ENCODE results near the gene CPPED1. TPM values are rescaled to one million over a fixed set of nuclear protein-coding genes. Genes with fewer than 3 reads are reported as not detected.

The CPPED1 gene
- total and polyA plus RNA-seq, 10 of the 15 experiments (the other 5 are each of a cell fraction or from before 2014, with no cell fraction given): 7.1 to 39.0 (median 16.0) TPM

DNA sequence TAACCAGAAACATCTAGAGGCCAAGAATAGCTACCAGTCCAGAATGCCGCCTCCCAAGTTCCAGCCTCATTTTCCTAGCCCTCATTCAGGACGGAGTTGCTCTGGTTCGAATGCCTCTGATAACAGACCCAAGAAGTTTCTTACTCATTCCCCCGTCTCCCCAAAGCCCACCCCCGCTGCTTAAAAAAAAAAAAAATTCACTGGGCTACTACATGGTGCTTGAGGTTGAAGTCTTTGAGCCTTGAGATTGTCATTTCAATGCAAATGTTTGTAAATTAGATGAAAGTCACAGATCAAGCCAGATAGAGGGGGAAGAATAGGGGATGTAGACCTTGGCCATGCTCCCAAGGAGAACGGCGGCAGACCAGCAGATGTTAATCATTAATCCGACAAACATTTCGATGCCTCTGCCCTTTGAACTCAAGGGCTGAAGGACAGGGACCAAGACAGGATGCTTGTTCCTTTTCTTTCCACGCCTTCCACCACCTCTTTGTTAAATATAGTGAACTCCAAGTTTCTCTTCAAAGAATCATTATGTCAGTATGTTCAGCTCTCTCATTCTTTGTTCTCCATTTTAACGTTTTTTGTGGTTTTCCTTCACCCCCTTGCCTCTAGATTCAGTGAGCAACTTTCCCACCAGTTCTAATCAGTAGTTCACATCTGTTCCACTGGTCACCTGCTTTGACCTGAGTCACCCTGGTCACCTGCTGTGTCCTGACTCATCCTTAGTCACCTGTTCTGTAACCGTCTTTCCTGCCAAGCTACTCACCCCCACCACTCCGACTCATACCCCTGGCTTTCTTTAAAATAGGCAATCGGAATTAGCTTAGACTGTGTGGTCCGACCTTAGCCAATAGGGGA lies 190.3 kb downstream of the CPPED1 start (continued):
- TF ChIP-seq CUX1 (IDR thresholded peaks at IDR 0.05; ENCODE audit: insufficient replicate concordance, low read depth, low read length): no peak
- TF ChIP-seq MEF2A (IDR thresholded peaks at IDR 0.05; ENCODE audit: insufficient read depth, low read depth, low read length): 0 out of 2 replicates have a peak, but pooled peaks have one; percentile 23
- no peak for TF ChIP-seq KAT2A (conservative IDR thresholded peaks at IDR 0.05; ENCODE audit: control insufficient read depth, low read depth, low read length)
- no peak for TF ChIP-seq CEBPB (IDR thresholded peaks at IDR 0.05; ENCODE audit: borderline replicate concordance in 1 of 2, low read depth in 2 of 2, low read length in 2 of 2)
- 0 out of 2 replicates have a peak, but pooled peaks have one; percentile 22 for TF ChIP-seq CBX5 (IDR thresholded peaks at IDR 0.05; ENCODE audit: low read depth)
- 0 out of 2 replicates have a peak, but pooled peaks have one; percentile 51 for TF ChIP-seq JUND (IDR thresholded peaks at IDR 0.05; ENCODE audit: low read depth, low read length)
- no peak for TF ChIP-seq SIN3A (IDR thresholded peaks at IDR 0.05; ENCODE audit: low read depth, low read length)
- TF ChIP-seq ZNF274 (IDR thresholded peaks at IDR 0.05; ENCODE audit: insufficient read depth, insufficient read length): no peak
- TF ChIP-seq SREBF1 (IDR thresholded peaks at IDR 0.05; ENCODE audit: low read length): peak; percentile 59; the same call in 1 of the 2 replicates
- TF ChIP-seq EP300 (IDR thresholded peaks at IDR 0.05; ENCODE audit: borderline replicate concordance in 1 of 2, control insufficient read depth in 1 of 2, low read depth in 2 of 2, low read length in 2 of 2): peak; percentile 64 to 90; a peak in 3 of 4 replicates
- TF ChIP-seq HDGF (IDR thresholded peaks at IDR 0.05): no peak
- TF ChIP-seq FOXK2 (IDR thresholded peaks at IDR 0.05): peak; percentile 76
- no peak for TF ChIP-seq CHD1 (IDR thresholded peaks at IDR 0.05; ENCODE audit: low read depth, low read length)
- no peak for TF ChIP-seq RBBP5 (conservative IDR thresholded peaks at IDR 0.05)
- TF ChIP-seq, protein P1, sequence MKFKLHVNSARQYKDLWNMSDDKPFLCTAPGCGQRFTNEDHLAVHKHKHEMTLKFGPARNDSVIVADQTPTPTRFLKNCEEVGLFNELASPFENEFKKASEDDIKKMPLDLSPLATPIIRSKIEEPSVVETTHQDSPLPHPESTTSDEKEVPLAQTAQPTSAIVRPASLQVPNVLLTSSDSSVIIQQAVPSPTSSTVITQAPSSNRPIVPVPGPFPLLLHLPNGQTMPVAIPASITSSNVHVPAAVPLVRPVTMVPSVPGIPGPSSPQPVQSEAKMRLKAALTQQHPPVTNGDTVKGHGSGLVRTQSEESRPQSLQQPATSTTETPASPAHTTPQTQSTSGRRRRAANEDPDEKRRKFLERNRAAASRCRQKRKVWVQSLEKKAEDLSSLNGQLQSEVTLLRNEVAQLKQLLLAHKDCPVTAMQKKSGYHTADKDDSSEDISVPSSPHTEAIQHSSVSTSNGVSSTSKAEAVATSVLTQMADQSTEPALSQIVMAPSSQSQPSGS (IDR thresholded peaks at IDR 0.05; ENCODE audit: low read length): peak; percentile 87
- TF ChIP-seq, protein P2, sequence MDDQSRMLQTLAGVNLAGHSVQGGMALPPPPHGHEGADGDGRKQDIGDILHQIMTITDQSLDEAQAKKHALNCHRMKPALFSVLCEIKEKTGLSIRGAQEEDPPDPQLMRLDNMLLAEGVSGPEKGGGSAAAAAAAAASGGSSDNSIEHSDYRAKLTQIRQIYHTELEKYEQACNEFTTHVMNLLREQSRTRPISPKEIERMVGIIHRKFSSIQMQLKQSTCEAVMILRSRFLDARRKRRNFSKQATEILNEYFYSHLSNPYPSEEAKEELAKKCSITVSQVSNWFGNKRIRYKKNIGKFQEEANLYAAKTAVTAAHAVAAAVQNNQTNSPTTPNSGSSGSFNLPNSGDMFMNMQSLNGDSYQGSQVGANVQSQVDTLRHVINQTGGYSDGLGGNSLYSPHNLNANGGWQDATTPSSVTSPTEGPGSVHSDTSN (IDR thresholded peaks at IDR 0.05; ENCODE audit: insufficient replicate concordance, low read depth, low read length): no peak
- TF ChIP-seq POLR2AphosphoS2 (IDR thresholded peaks at IDR 0.05; ENCODE audit: low read depth, low read length): no peak
